Muscle of leg (tissue), 11 donors: ENCODE results near the gene PRKAG2. TPM values are rescaled to one million over a fixed set of nuclear protein-coding genes. Genes with fewer than 3 reads are reported as not detected.

Experiments used
- DNase-seq: peaks from one replicate; pipeline ENCODE4 v3.0.0; 2013
- H3K27ac ChIP-seq: one replicate; pipeline ENCODE4 v1.5.1; 2013; ENCODE audit warnings: mild to moderate bottlenecking, low read length, control low read depth
- H3K27me3 ChIP-seq: one replicate; pipeline ENCODE4 v1.6.1; 2013; ENCODE audit warnings: low read length; ENCODE audit not compliant: control insufficient read depth, insufficient read depth
- H3K36me3 ChIP-seq: one replicate; pipeline ENCODE4 v1.6.1; 2013; ENCODE audit warnings: low read length; ENCODE audit not compliant: control insufficient read depth, insufficient read depth
- H3K4me1 ChIP-seq: one replicate; pipeline ENCODE4 v1.6.1; 2013; ENCODE audit warnings: low read length; ENCODE audit not compliant: control insufficient read depth, insufficient read depth
- H3K4me3 ChIP-seq: one replicate; pipeline ENCODE4 v1.5.1; 2013; ENCODE audit warnings: low read length, control low read depth
- H3K9me3 ChIP-seq: replicated peaks from 2 replicates; pipeline ENCODE4 v1.6.1; 2013; ENCODE audit warnings: low read depth, low read length; ENCODE audit not compliant: control insufficient read depth
- WGBS: methylation state at CpG from one replicate; pipeline ENCODE4 v1.1.5; 2013; ENCODE audit warnings: missing lambda C conversion rate; ENCODE audit not compliant: insufficient coverage; 5-methylcytosine and 5-hydroxymethylcytosine counted together
- polyA plus RNA-seq, 8 donors: library from polyadenylated mRNA; unstranded; fragments of 120-200 nt; gene quantifications; one replicate each; pipeline versions ENCODE4 v1.2.1 to v1.2.3, GENCODE V29; 2013; ENCODE audit warnings: inconsistent platforms in 1 of 8, low replicate concordance in 1 of 8; ENCODE audit not compliant: insufficient read length in 8 of 8, insufficient read depth in 1 of 8
- total RNA-seq: library from RNA; stranded (reverse); fragments of 120-200 nt; gene quantifications from one replicate; pipeline ENCODE4 v1.2.4, GENCODE V29; 2013

Gene PRKAG2
- total and polyA plus RNA-seq, 9 donors: 3.9 to 16.4 (median 11.2) TPM

GRCh38 chr7:151813445-151813844, 63.5 kb downstream of the PRKAG2 start:
- peaks cover 30% of the 10 kb centered on the region for H3K4me1 ChIP-seq
- 39% methylated on average over 5 of the region's 10 CpGs for WGBS
- no peak overlapping the region for H3K4me3 ChIP-seq
- H3K9me3 ChIP-seq: no peaks in the 10 kb centered on the region
- H3K36me3 ChIP-seq: no peaks in the 10 kb centered on the region
- H3K27me3 ChIP-seq: peaks cover 16% of the 10 kb centered on the region
- DNase-seq: no peak
- no peak overlapping the region for H3K27ac ChIP-seq

DNA sequence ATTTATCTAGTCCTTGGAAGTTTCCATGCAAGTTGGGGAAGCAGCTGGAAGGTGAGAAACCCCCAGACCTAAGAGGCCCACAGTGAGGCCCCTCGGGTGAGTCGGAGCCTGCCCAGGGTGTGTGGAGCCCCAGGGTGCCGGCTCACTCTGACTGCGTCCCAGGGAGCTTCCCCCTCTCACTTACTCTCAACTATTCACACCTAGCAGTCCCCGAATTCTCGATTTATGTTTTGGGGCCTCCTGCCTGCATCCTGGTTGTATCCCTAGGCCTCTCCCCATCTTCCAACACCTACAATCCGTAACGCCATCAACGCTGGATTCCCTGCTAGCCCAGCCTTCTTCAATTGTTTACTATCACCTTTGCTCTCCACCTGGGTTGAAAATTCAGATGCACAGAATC, 63.9 kb downstream of the PRKAG2 start:
- 73% methylated on average over 9 of the region's 9 CpGs for WGBS
- Histone ChIP-seq H3K27ac (no peak overlapping the region), H3K27me3 (peaks cover 14% of the 10 kb centered on the region), H3K4me1 (peaks cover 32% of the 10 kb centered on the region), H3K9me3 (no peaks in the 10 kb centered on the region), H3K4me3 (no peak overlapping the region), H3K36me3 (no peaks in the 10 kb centered on the region)
- no peak for DNase-seq

DNA sequence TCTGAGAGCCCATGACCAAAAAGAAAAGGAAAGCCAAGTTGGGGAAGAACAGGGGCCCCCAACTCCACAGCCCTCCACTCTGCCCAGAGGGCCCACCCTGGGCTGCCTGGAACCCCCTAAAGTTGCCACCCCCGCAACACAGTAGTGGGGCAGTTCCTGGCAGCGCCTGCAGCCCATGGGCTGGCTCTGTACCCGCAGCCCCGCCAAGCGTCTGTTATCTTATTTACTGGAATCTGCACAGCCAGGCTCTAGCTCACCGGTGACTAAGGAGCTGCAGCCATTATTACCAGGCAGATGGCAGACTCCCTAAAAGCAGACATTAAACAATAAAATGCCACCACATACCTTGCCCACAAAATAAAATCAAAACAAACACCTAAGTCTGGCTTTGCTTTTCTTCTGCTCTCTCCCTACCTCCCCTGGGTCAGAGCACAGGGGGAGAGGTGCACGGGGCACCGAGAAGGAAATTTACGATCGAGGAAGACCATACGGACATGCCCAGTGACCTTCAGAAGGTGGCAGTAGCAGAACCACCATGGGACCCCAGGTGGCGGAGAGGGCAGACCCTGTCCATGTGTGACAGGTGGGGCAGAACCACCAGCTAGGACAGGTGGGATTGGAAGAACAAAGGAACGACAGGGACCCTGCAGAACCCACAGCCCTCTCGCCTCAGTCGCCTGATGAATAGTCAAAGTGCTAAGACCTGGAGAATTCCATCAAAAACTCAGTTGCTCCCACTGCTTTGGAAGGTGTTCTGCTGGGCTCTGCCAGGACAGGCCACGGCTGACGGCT, 66.3 kb downstream of the PRKAG2 start:
- H3K27me3 ChIP-seq: peaks cover 12% of the 10 kb centered on the region
- H3K9me3 ChIP-seq: no peaks in the 10 kb centered on the region
- H3K27ac ChIP-seq: no peak overlapping the region
- DNase-seq: no peak
- H3K4me3 ChIP-seq: no peak overlapping the region
- H3K36me3 ChIP-seq: no peaks in the 10 kb centered on the region
- peaks cover 50% of the 10 kb centered on the region for H3K4me1 ChIP-seq
- WGBS: 63% methylated on average over 15 of the region's 17 CpGs

- H3K4me3 ChIP-seq: no peak overlapping the region
- peaks cover 12% of the 10 kb centered on the region for H3K27me3 ChIP-seq
- WGBS: 54% methylated on average over 2 of the region's 5 CpGs
- no peak overlapping the region for H3K27ac ChIP-seq
- H3K36me3 ChIP-seq: no peaks in the 10 kb centered on the region
- H3K4me1 ChIP-seq: peaks cover 48% of the 10 kb centered on the region
- DNase-seq: no peak
- H3K9me3 ChIP-seq: peaks cover 4% of the 10 kb centered on the region
Measured at GRCh38 chr7:151809864-151810170, 67.1 kb downstream of the PRKAG2 start.

GRCh38 chr7:151809146-151809863, 67.6 kb downstream of the PRKAG2 start:
- Histone ChIP-seq H3K9me3 (peaks cover 5% of the 10 kb centered on the region), H3K4me1 (peaks cover 43% of the 10 kb centered on the region), H3K27me3 (peaks cover 7% of the 10 kb centered on the region), H3K4me3 (no peak overlapping the region), H3K27ac (no peak overlapping the region), H3K36me3 (no peaks in the 10 kb centered on the region)
- DNase-seq: no peak
- WGBS: 82% methylated on average over 17 of the region's 22 CpGs

DNA sequence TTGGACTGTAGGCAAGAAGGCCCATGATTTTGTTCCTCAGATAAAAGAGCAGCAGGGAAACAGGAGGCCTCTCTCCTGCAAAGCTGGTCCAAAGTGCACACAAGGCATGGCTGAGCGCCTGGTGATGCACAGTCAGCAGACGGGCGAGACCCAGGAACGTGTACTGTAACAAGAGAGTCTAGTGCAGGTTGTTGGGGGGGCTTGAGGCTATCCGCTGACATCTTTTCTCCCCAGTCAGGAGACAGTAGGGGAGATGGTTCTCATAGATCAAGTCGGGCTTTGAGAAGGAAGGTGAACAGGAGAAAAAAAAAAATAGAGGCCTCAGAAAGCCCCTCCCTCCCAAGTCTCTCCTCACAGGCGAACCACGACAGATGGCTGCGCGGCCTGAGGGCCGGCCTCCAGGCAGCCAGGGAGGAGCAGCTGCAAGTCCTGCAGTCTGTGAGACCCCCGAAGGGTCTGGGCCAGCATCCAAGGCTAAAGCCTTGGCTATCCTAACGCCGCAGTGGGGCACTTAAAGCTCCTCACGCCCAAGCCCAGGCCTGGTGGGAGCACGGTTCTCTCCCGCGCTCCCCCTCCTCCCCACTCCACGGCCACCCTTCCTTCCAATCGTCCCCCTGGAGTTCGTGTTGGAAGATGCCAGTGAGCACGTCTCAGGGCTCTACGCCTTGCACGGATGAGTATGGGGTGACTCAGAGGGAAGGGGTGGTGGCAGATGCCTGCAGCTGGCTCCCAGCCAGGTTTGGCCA, 68.3 kb downstream of the PRKAG2 start:
- 49% methylated on average over 10 of the region's 24 CpGs for WGBS
- no peaks in the 10 kb centered on the region for H3K36me3 ChIP-seq
- H3K27me3 ChIP-seq: peaks cover 2% of the 10 kb centered on the region
- no peak overlapping the region for H3K4me3 ChIP-seq
- H3K27ac ChIP-seq: no peak overlapping the region
- H3K4me1 ChIP-seq: peaks cover 41% of the 10 kb centered on the region
- H3K9me3 ChIP-seq: peaks cover 5% of the 10 kb centered on the region
- peak; percentile 65 for DNase-seq

GRCh38 chr7:151807846-151808245, 69.1 kb downstream of the PRKAG2 start:
- H3K4me1 ChIP-seq: peaks cover 41% of the 10 kb centered on the region
- H3K27me3 ChIP-seq: no peaks in the 10 kb centered on the region
- H3K4me3 ChIP-seq: no peak overlapping the region
- no peak overlapping the region for H3K27ac ChIP-seq
- DNase-seq: no peak
- 90% methylated on average over 2 of the region's 15 CpGs for WGBS
- peaks cover 5% of the 10 kb centered on the region for H3K9me3 ChIP-seq
- no peaks in the 10 kb centered on the region for H3K36me3 ChIP-seq

GRCh38 chr7:151806952-151807775, 69.8 kb downstream of the PRKAG2 start:
- Histone ChIP-seq H3K4me1 (peaks cover 41% of the 10 kb centered on the region), H3K4me3 (no peak overlapping the region), H3K9me3 (peaks cover 5% of the 10 kb centered on the region), H3K36me3 (no peaks in the 10 kb centered on the region), H3K27me3 (no peaks in the 10 kb centered on the region), H3K27ac (no peak overlapping the region)
- no peak for DNase-seq
- 85% methylated on average over 11 of the region's 19 CpGs for WGBS

- DNase-seq: peak; percentile 35
- Histone ChIP-seq H3K4me1 (peaks cover 41% of the 10 kb centered on the region), H3K36me3 (no peaks in the 10 kb centered on the region), H3K4me3 (no peak overlapping the region), H3K9me3 (peaks cover 5% of the 10 kb centered on the region), H3K27ac (no peak overlapping the region), H3K27me3 (no peaks in the 10 kb centered on the region)
- WGBS: 43% methylated on average over 7 of the region's 8 CpGs
Measured at GRCh38 chr7:151806204-151806603, 70.7 kb downstream of the PRKAG2 start.
